GM08714 (cell line): ENCODE results near the gene CIBAR2.

ENCODE experiments used
- H3K4me3 ChIP-seq: fragments of 200-500 bp; sonication (Bioruptor generic); 2 replicates; pipeline ENCODE4 v1.5.1; 2014; ENCODE audit warnings: mild to moderate bottlenecking, low read length, inconsistent platforms
- ZNF274 ChIP-seq: IDR thresholded peaks from 2 replicates; pipeline ENCODE4 v1.6.1; 2012; ENCODE audit warnings: mild to moderate bottlenecking, low read depth, low read length

CIBAR2 gene

GRCh38 chr16:85081038-85081437 is 31.2 kb downstream of the CIBAR2 start:
- TF ChIP-seq ZNF274: no peak
- H3K4me3 ChIP-seq: no peak overlapping the region

DNA sequence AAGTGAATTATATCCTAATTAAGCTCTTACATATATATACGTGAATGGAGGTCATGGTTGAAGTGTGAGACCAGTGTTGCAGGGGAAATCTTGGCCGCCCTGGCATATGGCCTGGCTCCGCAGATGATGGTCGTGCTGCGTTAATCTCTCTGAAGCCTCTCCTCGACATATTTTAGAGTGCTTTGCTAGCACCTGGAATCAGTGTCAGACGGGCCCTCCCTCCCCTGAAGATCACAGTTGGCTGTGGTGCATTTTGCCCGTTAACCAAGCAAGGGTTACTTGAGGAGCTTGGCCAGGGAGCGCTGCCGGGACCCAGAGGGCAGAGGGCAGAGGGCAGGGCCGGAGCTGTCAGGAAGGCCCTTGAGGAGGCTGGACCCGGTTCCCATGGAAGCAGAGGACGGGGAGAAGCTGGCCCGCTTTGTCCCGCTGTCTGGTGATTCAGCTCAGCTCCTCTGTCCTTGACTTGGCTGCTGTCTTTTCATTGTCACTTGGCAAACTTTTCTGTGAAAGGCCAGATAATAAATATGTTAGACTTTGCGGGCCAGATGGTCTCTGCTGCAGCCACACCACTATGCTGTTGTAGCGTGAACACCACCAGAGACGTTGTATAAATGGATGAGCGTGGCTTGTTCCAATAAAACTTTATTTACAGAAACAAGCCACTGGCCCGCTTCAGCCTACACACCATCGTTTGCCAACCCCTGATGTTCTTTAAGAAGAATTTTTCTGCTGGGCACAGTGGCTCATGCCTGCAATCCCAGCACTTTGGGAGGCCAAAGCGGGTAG is 32.3 kb downstream of the CIBAR2 start:
- H3K4me3 ChIP-seq: no peak overlapping the region
- TF ChIP-seq ZNF274: no peak

GRCh38 chr16:85078952-85079351 is 33.3 kb downstream of the CIBAR2 start:
- no peak overlapping the region for H3K4me3 ChIP-seq
- TF ChIP-seq ZNF274: no peak

GRCh38 chr16:85078226-85078625 is 34.0 kb downstream of the CIBAR2 start:
- TF ChIP-seq ZNF274: no peak
- H3K4me3 ChIP-seq: no peak overlapping the region

DNA sequence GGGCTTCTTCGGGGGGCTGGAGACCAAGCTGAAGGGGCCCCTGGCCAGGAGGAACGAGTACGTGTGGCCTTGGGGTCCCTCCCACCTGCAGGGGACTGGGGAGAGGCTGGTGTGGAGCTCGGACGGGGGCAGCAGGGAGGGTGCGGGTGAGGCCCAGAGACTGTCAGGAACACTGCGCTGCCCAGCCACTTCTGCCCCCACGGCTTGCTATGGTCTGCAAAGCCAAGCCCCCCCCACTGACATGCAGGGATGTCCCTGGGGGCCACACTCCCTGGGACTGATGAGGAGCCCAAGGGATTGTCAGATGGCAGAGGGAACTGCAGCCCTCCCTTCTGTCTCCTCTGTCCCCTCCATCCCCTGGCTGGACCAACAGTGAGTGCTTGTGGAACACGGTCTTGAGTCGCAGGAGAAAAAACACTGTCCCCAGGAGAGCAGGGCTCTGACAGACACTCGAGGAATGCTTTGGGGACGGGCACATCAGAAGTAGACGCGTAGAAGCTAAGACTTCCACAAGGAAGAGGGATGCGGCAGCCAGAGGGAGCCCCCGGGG is 34.6 kb downstream of the CIBAR2 start:
- TF ChIP-seq ZNF274: no peak

DNA sequence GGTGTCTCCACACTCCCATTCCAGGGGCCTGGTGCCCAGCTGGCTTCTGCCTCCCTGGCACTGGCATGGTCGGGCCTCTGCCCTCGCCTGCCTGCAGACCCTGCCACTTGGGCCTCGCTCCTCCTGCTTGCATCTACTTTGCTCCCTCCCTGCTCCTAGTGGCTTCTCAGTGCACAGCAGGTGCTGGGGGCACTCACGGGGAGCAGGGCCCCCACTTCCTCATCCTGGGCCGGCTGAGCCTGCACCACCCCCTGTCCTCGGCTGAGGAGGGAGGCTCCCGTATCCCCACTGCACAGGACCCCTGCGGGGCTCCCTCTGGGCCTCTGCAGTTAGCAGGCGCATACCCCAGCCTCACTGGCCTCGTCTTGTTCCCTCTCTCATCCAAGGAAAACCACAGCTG is 35.2 kb downstream of the CIBAR2 start:
- no peak overlapping the region for H3K4me3 ChIP-seq
- no peak for TF ChIP-seq ZNF274

More for the DNA sequence above, 34.6 kb downstream of the CIBAR2 start:
- no peak overlapping the region for H3K4me3 ChIP-seq

- no peak overlapping the region for H3K4me3 ChIP-seq
- no peak for TF ChIP-seq ZNF274
Observed at GRCh38 chr16:85075236-85075924, 36.9 kb downstream of the CIBAR2 start.

GRCh38 chr16:85074225-85074914 is 37.9 kb downstream of the CIBAR2 start:
- TF ChIP-seq ZNF274: no peak
- no peak overlapping the region for H3K4me3 ChIP-seq

DNA sequence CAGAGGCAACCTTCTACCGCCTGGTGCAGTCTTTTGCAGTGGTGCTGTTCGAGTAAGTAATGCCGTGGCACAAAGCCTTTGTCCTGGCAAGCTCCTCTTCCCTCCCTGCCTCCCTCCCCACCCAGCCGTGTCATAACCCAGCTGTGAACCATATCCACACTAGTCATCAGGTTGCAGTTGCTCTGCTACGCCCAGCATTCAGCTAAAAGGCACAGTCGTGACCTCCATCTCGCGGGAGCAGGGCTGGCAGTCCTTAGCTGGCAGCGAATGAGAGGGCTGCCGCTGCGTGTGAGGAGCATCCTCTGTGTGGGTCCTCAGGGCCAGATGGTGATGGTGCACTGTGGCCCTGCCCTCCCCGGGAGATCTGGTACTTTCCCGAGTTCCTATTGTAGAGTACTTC is 39.3 kb downstream of the CIBAR2 start:
- H3K4me3 ChIP-seq: no peak overlapping the region
- TF ChIP-seq ZNF274: no peak

GRCh38 chr16:85072076-85072860 is 40.0 kb downstream of the CIBAR2 start:
- no peak overlapping the region for H3K4me3 ChIP-seq
- no peak for TF ChIP-seq ZNF274

DNA sequence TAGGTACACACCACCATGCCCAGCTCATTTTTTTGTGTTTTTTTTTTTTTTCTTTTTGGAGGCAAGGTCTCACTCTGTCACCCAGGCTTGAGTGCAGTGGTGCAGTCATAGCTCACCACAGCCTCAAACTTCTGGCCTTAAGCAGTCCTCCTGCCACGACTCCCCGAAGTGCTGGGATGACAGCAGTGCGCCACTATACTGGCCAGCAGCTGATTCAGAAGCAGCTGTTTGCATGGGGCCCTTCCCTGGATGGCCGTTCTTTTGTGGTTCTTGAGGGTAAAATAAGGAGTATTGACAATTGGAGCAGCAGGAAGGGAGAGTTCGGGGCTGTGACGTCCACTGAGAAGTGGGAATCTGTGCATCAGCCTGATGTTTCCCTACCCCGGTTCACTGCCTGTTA is 43.1 kb downstream of the CIBAR2 start:
- TF ChIP-seq ZNF274: no peak
- H3K4me3 ChIP-seq: no peak overlapping the region

DNA sequence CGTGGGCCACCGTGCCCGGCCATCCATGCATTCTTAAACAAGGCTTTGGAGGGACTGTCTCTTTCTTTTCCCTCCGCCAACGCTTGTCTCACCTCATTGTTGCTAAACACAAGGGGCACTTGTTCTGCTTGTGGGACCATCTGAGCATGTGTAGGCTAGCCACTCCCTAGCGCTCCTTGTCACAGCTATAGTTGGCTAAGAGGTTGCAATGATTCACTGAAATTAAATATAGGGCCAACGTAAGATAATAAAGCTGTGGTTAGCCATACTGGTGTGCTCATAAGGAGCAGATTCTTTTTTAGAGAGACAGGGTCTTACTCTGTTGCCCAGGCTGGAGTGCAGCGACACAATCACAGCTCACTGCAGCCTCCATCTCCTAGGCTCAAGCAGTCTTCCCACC is 43.5 kb downstream of the CIBAR2 start:
- H3K4me3 ChIP-seq: no peak overlapping the region
- no peak for TF ChIP-seq ZNF274

GRCh38 chr16:85067426-85067825 is 44.8 kb downstream of the CIBAR2 start:
- no peak overlapping the region for H3K4me3 ChIP-seq
- no peak for TF ChIP-seq ZNF274

DNA sequence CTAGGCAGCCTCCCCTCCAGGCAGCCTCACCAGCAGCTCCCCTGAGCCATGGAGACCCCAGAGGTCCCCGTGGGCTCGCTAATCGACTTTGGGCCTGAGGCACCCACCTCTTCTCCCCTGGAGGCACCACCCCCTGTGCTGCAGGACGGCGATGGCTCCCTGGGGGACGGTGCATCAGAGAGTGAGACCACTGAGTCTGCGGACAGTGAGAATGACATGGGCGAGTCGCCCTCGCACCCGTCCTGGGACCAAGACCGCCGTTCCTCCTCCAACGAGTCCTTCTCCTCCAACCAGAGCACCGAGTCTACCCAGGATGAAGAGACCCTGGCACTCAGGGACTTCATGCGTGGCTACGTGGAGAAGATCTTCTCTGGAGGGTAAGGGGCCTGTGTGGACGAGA is 45.2 kb downstream of the CIBAR2 start:
- no peak for TF ChIP-seq ZNF274
- no peak overlapping the region for H3K4me3 ChIP-seq
